ENCODE measurements around the gene GFM2. TPM values are rescaled to one million over a fixed set of nuclear protein-coding genes. Genes with fewer than 3 reads are reported as not detected.
A peak's percentile ranks its signal among the peaks of the same experiment; 100 is the strongest.

The GFM2 gene
- total and polyA plus RNA-seq, 2 of the 13 experiments (the other 11 are each of a cell fraction or from before 2014, with no cell fraction given) = 22.0 to 41.6 TPM

GRCh38 chr5:74766849-74767578, at the start of gene GFM2, which contains the start of gene NSA2 (continued):
- peak; percentile 91 for TF ChIP-seq NR2C2 (CRISPR knock-in tag; IDR thresholded peaks at IDR 0.05; ENCODE audit: borderline replicate concordance)
- TF ChIP-seq BORCS8-MEF2B (CRISPR knock-in tag; IDR thresholded peaks at IDR 0.05) = peak; percentile 81
- TF ChIP-seq NFE2L2 (IDR thresholded peaks at IDR 0.05; ENCODE audit: low read length) = no peak
- TF ChIP-seq, protein P1, sequence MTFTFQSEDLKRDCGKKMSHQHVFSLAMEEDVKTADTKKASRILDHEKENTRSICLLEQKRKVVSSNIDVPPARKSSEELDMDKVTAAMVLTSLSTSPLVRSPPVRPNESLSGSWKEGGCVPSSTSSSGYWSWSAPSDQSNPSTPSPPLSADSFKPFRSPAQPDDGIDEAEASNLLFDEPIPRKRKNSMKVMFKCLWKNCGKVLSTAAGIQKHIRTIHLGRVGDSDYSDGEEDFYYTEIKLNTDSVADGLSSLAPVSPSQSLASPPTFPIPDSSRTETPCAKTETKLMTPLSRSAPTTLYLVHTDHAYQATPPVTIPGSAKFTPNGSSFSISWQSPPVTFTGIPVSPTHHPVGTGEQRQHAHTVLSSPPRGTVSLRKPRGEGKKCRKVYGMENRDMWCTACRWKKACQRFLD (CRISPR knock-in tag; IDR thresholded peaks at IDR 0.05; ENCODE audit: borderline replicate concordance) = no peak
- no peak for TF ChIP-seq ZNF224 (CRISPR knock-in tag; IDR thresholded peaks at IDR 0.05)
- TF ChIP-seq ZNF367 (CRISPR knock-in tag; IDR thresholded peaks at IDR 0.05; ENCODE audit: borderline replicate concordance) = peak; percentile 67; the same call in 1 of the 2 replicates
- TF ChIP-seq ZNF878 (CRISPR knock-in tag; IDR thresholded peaks at IDR 0.05) = peak; percentile 49; the same call in 1 of the 2 replicates
- TF ChIP-seq ZBTB21 (CRISPR knock-in tag; IDR thresholded peaks at IDR 0.05) = peak; percentile 56
- peak; percentile 64; the same call in 1 of the 2 replicates for TF ChIP-seq MXD1 (CRISPR knock-in tag; IDR thresholded peaks at IDR 0.05)
- peak; percentile 100 for TF ChIP-seq ASH2L (IDR thresholded peaks at IDR 0.05; ENCODE audit: insufficient read length, low read depth, low read length)
- 0 out of 2 replicates have a peak, but pooled peaks have one; percentile 40 for TF ChIP-seq LRRFIP1 (CRISPR knock-in tag; conservative IDR thresholded peaks at IDR 0.05)
- TF ChIP-seq NFYC (CRISPR knock-in tag; IDR thresholded peaks at IDR 0.05) = no peak
- 0 out of 2 replicates have a peak, but pooled peaks have one; percentile 19 for TF ChIP-seq ZKSCAN5 (CRISPR knock-in tag; IDR thresholded peaks at IDR 0.05)
- peak; percentile 92 for TF ChIP-seq ZFP90 (CRISPR knock-in tag; IDR thresholded peaks at IDR 0.05; ENCODE audit: borderline replicate concordance)
- peak; percentile 82; the same call in 1 of the 2 replicates for TF ChIP-seq ZNF580 (CRISPR knock-in tag; IDR thresholded peaks at IDR 0.05; ENCODE audit: borderline replicate concordance, low read depth)
- peak; percentile 80; the same call in 1 of the 2 replicates for TF ChIP-seq ZBTB43 (CRISPR knock-in tag; conservative IDR thresholded peaks at IDR 0.05)
- TF ChIP-seq ZFP41 (CRISPR knock-in tag; IDR thresholded peaks at IDR 0.05; ENCODE audit: borderline replicate concordance) = peak; percentile 70; the same call in 1 of the 2 replicates
